Measurements from ENCODE around the gene HPGDS. TPM values are rescaled to one million over a fixed set of nuclear protein-coding genes. Genes with fewer than 3 reads are reported as not detected.

Gene HPGDS
- total and polyA plus RNA-seq, 2 of the 13 experiments (the other 11 are each of a cell fraction or from before 2014, with no cell fraction given), result not detected

GRCh38 chr4:94365304-94365703 is 22.7 kb upstream of the HPGDS start:
- FAIRE-seq (no peak), DNase-seq (ENCODE audit: low spot score) (no peak), ATAC-seq (no peak)
- TF ChIP-seq ZNF207 (IDR thresholded peaks at IDR 0.05; ENCODE audit: borderline replicate concordance) (no peak), ZNF335 (CRISPR knock-in tag; IDR thresholded peaks at IDR 0.05) (no peak)
- WGBS (ENCODE audit: low lambda C conversion rate), result 0% methylated on average over 1 of the region's 1 CpG
- no peak overlapping the region for H2AFZ ChIP-seq (ENCODE audit: low read length)
- no peaks in the 10 kb centered on the region for H3K9me3 ChIP-seq (ENCODE audit: low read length)
- no peak overlapping the region for H3K27ac ChIP-seq (ENCODE audit: extremely low read length, insufficient read depth, low read length)
- H3K79me2 ChIP-seq (ENCODE audit: insufficient read depth, low read length), result no peaks in the 10 kb centered on the region
- CTCF ChIA-PET (ENCODE audit: low intra/inter-chr PET ratio, low total read pairs), result no interaction called here
- no peaks in the 10 kb centered on the region for H3K27me3 ChIP-seq (ENCODE audit: control insufficient read depth in 1 of 2, insufficient read depth in 2 of 2, low read length in 2 of 2)
- POLR2A ChIA-PET, result no interaction called here
- intact Hi-C loops (cut with micrococcal nuclease; ENCODE audit: unreplicated experiment) (no loop called here), in situ Hi-C loops (cut with HindIII; ENCODE audit: extremely low pct_ligation_motif_present, low pct_unique_long_range_greater_than_20kb) (no loop called here)
- H3K4me1 ChIP-seq (ENCODE audit: insufficient read depth, low read length), result no peaks in the 10 kb centered on the region
- no peak overlapping the region for H3K4me2 ChIP-seq (ENCODE audit: low read depth, low read length)
- H3K4me3 ChIP-seq (replicated peaks in 1 of 3; ENCODE audit: insufficient read depth in 1 of 3, low read depth in 2 of 3, low read length in 3 of 3), result no peak overlapping the region
- H3K36me3 ChIP-seq (replicated peaks in 1 of 2; ENCODE audit: control insufficient read depth in 1 of 2, insufficient read depth in 2 of 2, low read length in 2 of 2), result no peaks in the 10 kb centered on the region
- BruUV-seq (replicated peaks), result no TSS peak
- H4K20me1 ChIP-seq (ENCODE audit: insufficient read depth, low read length), result no peaks in the 10 kb centered on the region
- H3K9ac ChIP-seq (ENCODE audit: insufficient read depth, low read depth, low read length), result no peak overlapping the region

- DNase-seq (ENCODE audit: low spot score) (no peak), ATAC-seq (no peak), FAIRE-seq (no peak)
- no peak for TF ChIP-seq ARNT2 (CRISPR knock-in tag; IDR thresholded peaks at IDR 0.05; ENCODE audit: low read depth)
- ChIA-PET POLR2A (no interaction called here), CTCF (ENCODE audit: low intra/inter-chr PET ratio, low total read pairs) (no interaction called here)
- Histone ChIP-seq H3K27ac (ENCODE audit: extremely low read length, insufficient read depth, low read length) (no peak overlapping the region), H3K36me3 (replicated peaks in 1 of 2; ENCODE audit: control insufficient read depth in 1 of 2, insufficient read depth in 2 of 2, low read length in 2 of 2) (no peaks in the 10 kb centered on the region), H3K4me3 (replicated peaks in 1 of 3; ENCODE audit: insufficient read depth in 1 of 3, low read depth in 2 of 3, low read length in 3 of 3) (no peak overlapping the region), H4K20me1 (ENCODE audit: insufficient read depth, low read length) (no peaks in the 10 kb centered on the region), H3K79me2 (ENCODE audit: insufficient read depth, low read length) (no peaks in the 10 kb centered on the region), H3K27me3 (ENCODE audit: control insufficient read depth in 1 of 2, insufficient read depth in 2 of 2, low read length in 2 of 2) (no peaks in the 10 kb centered on the region), H3K4me1 (ENCODE audit: insufficient read depth, low read length) (no peaks in the 10 kb centered on the region), H3K9me3 (ENCODE audit: low read length) (no peaks in the 10 kb centered on the region), H3K9ac (ENCODE audit: insufficient read depth, low read depth, low read length) (no peak overlapping the region), H2AFZ (ENCODE audit: low read length) (no peak overlapping the region), H3K4me2 (ENCODE audit: low read depth, low read length) (no peak overlapping the region)
- WGBS (ENCODE audit: low lambda C conversion rate), result 3% methylated on average over 4 of the region's 4 CpGs
- intact Hi-C loops (cut with micrococcal nuclease; ENCODE audit: unreplicated experiment), result no loop called here
- no TSS peak for BruUV-seq (replicated peaks)
- in situ Hi-C loops (cut with HindIII; ENCODE audit: extremely low pct_ligation_motif_present, low pct_unique_long_range_greater_than_20kb), result no loop called here
These were observed 21.9 kb upstream of the HPGDS start for GRCh38 chr4:94364527-94364926.

Data from HepG2 (cell line).